Neural progenitor cell (in vitro differentiated cells): Measurements from ENCODE around the gene GCM1.

Experiments
- EZH2 ChIP-seq: fragments of 200-600 bp; sonication (generic); IDR thresholded peaks from 2 replicates; pipeline ENCODE4 v1.6.1; 2017; ENCODE audit warnings: antibody characterized with exemption, mild to moderate bottlenecking, moderate library complexity
- EZH2phosphoT487 ChIP-seq: fragments of 200-600 bp; sonication (generic); IDR thresholded peaks from 2 replicates; pipeline ENCODE4 v1.6.1; 2017; ENCODE audit warnings: antibody characterized with exemption
- TF ChIP-seq, protein P1 (sequence below): fragments of 200-600 bp; sonication (generic); IDR thresholded peaks from 2 replicates; pipeline ENCODE4 v1.5.1; 2017; ENCODE audit warnings: antibody characterized with exemption, mild to moderate bottlenecking

DNA sequence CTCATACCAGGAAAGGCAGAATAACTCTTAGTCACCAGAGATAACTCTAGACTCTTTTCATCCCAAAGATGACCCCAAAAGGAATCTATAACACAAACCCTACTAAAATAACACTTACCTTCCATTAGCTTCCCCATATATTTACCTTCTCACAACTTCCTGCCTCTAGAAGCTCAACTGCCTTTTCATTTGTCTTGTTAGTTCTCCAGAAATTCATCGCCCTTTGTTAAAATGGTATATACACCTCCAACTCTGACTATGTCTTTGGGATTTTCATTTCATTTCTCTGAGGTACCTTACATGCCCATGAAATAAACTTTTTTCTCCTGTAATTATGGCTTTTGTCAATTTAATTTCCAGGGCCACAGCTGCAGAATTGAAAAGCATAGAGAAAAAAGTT, 33.5 kb downstream of the GCM1 start:
- TF ChIP-seq, protein P1, sequence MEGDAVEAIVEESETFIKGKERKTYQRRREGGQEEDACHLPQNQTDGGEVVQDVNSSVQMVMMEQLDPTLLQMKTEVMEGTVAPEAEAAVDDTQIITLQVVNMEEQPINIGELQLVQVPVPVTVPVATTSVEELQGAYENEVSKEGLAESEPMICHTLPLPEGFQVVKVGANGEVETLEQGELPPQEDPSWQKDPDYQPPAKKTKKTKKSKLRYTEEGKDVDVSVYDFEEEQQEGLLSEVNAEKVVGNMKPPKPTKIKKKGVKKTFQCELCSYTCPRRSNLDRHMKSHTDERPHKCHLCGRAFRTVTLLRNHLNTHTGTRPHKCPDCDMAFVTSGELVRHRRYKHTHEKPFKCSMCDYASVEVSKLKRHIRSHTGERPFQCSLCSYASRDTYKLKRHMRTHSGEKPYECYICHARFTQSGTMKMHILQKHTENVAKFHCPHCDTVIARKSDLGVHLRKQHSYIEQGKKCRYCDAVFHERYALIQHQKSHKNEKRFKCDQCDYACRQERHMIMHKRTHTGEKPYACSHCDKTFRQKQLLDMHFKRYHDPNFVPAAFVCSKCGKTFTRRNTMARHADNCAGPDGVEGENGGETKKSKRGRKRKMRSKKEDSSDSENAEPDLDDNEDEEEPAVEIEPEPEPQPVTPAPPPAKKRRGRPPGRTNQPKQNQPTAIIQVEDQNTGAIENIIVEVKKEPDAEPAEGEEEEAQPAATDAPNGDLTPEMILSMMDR, result no peak
- no peak for TF ChIP-seq EZH2
- no peak for TF ChIP-seq EZH2phosphoT487
